Endodermal cell (in vitro differentiated cells): Measurements from ENCODE around the gene KRTAP29-1. TPM values are rescaled to one million over a fixed set of nuclear protein-coding genes. Genes with fewer than 3 reads are reported as not detected.

Experiments used
- DNase-seq: peaks from one replicate; pipeline ENCODE4 v3.0.0-alpha.2; 2017
- H3K27ac ChIP-seq: 2 replicates; pipeline ENCODE4 v1.5.1; 2013; ENCODE audit warnings: mild to moderate bottlenecking, low read depth, low read length, moderate library complexity
- H3K27me3 ChIP-seq: 2 replicates; pipeline ENCODE4 v1.6.1; 2013; ENCODE audit warnings: mild to moderate bottlenecking, low read length, moderate library complexity; ENCODE audit not compliant: insufficient read depth, control insufficient read depth, poor library complexity, severe bottlenecking
- H3K36me3 ChIP-seq: 2 replicates; pipeline ENCODE4 v1.7.0; 2013; ENCODE audit warnings: mild to moderate bottlenecking, low read length, moderate library complexity; ENCODE audit not compliant: control insufficient read depth, insufficient read depth
- H3K4me1 ChIP-seq: one replicate; pipeline ENCODE4 v1.7.0; 2013; ENCODE audit warnings: low read length; ENCODE audit not compliant: control insufficient read depth, insufficient read depth
- H3K4me3 ChIP-seq: 2 replicates; pipeline ENCODE4 v1.5.1; 2013; ENCODE audit warnings: mild to moderate bottlenecking, low read length, moderate library complexity
- H3K9ac ChIP-seq: 2 replicates; pipeline ENCODE4 v1.6.1; 2013; ENCODE audit warnings: mild to moderate bottlenecking, low read length, moderate library complexity; ENCODE audit not compliant: poor library complexity, severe bottlenecking; ENCODE audit errors: extremely low read depth
- H3K9me3 ChIP-seq: 2 replicates; pipeline ENCODE4 v1.6.1; 2013; ENCODE audit warnings: mild to moderate bottlenecking, low read length, moderate library complexity; ENCODE audit not compliant: control insufficient read depth
- H3K27ac Mint-ChIP-seq: 2 replicates; pipeline ENCODE4 v1.8.0; 2020; ENCODE audit warnings: mixed read lengths
- H3K27me3 Mint-ChIP-seq: 2 replicates; pipeline ENCODE4 v1.8.0; 2021; ENCODE audit warnings: mild to moderate bottlenecking, mixed read lengths; ENCODE audit not compliant: insufficient read depth
- H3K36me3 Mint-ChIP-seq: 2 replicates; pipeline ENCODE4 v1.8.0; 2020; ENCODE audit warnings: low read depth, mixed read lengths
- H3K4me1 Mint-ChIP-seq: 2 replicates; pipeline ENCODE4 v1.8.0; 2020; ENCODE audit warnings: mixed read lengths
- H3K4me3 Mint-ChIP-seq: 2 replicates; pipeline ENCODE4 v1.8.0; 2020; ENCODE audit warnings: mild to moderate bottlenecking, moderate library complexity, mixed read lengths
- H3K9me3 Mint-ChIP-seq: 2 replicates; pipeline ENCODE4 v1.8.0; 2020; ENCODE audit warnings: mild to moderate bottlenecking, mixed read lengths
- WGBS, 2 experiments: methylation state at CpG; one replicate each; pipeline versions ENCODE4 v1.1.5 to v1.1.7; 2013; ENCODE audit warnings: missing lambda C conversion rate in 2 of 2, mixed read lengths in 1 of 2; ENCODE audit not compliant: insufficient coverage in 1 of 2, insufficient read length in 1 of 2; 5-methylcytosine and 5-hydroxymethylcytosine counted together
- total RNA-seq, 2 donors: library from RNA; stranded (reverse); fragmentation: NEBNext Ultra II Directional in 1 of 2; extraction: Animal tissue kit (Norgen Biotek cat#: 25700) in 1 of 2; gene quantifications; 2 replicates in 1 of 2; 3 replicates in 1 of 2; pipeline ENCODE4 v1.2.1, GENCODE V29; 2021
- TF ChIP-seq, protein P1 (sequence below): fragments of 200-600 bp; sonication (generic); conservative IDR thresholded peaks from 2 replicates; pipeline ENCODE4 v1.5.0; 2021; ENCODE audit warnings: antibody characterized with exemption, mild to moderate bottlenecking

Gene KRTAP29-1
- total RNA-seq, 2 donors from 2014 or later: not detected

DNA sequence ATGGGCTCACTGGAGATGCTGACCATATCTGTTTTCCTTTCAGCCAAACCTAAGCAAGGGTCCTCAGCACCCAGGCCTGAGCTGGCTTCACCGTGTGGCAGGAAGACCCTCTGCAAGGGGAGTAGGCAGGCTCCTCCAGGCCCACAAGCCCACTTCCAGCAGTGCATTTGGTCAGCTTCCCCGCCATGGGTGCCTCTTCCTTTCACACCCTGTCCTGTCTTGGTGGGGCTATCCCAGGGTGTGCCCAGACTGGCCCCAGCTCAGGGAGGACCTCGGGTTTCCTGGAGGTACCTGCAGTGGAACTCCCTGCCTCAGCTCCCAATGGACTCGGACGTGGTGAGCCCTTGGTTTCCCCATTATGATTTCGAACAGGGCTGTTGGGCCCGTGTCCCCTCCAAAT lies 25.6 kb upstream of the KRTAP29-1 start:
- Mint-ChIP-seq H3K27ac (no peak overlapping the region), H3K4me1 (no peaks in the 10 kb centered on the region), H3K27me3 (peaks cover 1% of the 10 kb centered on the region), H3K9me3 (no peaks in the 10 kb centered on the region), H3K4me3 (no peak overlapping the region), H3K36me3 (no peaks in the 10 kb centered on the region)
- H3K4me3 ChIP-seq: no peak overlapping the region
- no peak overlapping the region for H3K27ac ChIP-seq
- 93 to 95% methylated on average over 5 to 7 of the region's 7 CpGs for WGBS, 2 experiments
- no peaks in the 10 kb centered on the region for H3K36me3 ChIP-seq
- no peaks in the 10 kb centered on the region for H3K27me3 ChIP-seq
- no peaks in the 10 kb centered on the region for H3K4me1 ChIP-seq
- H3K9me3 ChIP-seq: no peaks in the 10 kb centered on the region
- DNase-seq: peak; percentile 46
- TF ChIP-seq, protein P1, sequence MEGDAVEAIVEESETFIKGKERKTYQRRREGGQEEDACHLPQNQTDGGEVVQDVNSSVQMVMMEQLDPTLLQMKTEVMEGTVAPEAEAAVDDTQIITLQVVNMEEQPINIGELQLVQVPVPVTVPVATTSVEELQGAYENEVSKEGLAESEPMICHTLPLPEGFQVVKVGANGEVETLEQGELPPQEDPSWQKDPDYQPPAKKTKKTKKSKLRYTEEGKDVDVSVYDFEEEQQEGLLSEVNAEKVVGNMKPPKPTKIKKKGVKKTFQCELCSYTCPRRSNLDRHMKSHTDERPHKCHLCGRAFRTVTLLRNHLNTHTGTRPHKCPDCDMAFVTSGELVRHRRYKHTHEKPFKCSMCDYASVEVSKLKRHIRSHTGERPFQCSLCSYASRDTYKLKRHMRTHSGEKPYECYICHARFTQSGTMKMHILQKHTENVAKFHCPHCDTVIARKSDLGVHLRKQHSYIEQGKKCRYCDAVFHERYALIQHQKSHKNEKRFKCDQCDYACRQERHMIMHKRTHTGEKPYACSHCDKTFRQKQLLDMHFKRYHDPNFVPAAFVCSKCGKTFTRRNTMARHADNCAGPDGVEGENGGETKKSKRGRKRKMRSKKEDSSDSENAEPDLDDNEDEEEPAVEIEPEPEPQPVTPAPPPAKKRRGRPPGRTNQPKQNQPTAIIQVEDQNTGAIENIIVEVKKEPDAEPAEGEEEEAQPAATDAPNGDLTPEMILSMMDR: no peak
- no peak overlapping the region for H3K9ac ChIP-seq

DNA sequence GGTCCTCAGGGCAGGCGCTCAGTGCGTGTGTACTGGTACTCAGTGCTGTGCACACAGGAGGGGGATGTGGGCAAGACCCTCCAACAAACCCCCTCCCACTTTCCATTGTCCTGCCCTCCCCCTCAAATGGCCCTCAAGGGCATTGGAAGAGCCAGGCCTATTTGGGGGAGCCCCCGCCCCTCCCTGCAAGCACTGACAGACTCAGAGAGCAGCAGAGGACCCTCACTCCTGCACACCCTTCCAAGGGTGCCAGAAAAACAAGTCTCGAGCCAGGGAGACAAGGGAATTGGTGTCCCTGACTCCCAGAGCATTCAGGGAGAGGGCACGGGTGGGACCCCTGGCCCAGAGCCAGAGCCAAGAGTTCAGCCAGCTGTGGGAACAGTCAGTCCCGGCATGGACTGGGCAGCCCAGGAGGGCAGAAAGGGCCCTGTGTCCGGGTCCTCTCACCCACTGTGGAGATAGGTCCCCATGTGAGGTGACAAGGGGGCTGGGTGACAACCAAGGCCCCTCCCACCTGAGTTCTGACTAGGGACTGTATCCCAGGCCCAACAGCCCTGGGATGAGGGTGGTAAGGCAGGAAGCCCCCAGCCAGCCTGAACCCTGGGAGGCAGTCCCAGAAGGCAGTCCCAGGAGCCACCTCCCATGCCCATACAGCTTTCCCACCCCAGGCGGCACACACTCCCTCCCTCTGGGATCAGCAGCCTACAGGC lies 24.9 kb upstream of the KRTAP29-1 start:
- no peaks in the 10 kb centered on the region for H3K4me1 ChIP-seq
- Mint-ChIP-seq H3K27me3 (peaks cover 1% of the 10 kb centered on the region), H3K27ac (no peak overlapping the region), H3K36me3 (no peaks in the 10 kb centered on the region), H3K9me3 (no peaks in the 10 kb centered on the region), H3K4me1 (no peaks in the 10 kb centered on the region), H3K4me3 (no peak overlapping the region)
- 89 to 100% methylated on average over 1 to 8 of the region's 8 CpGs for WGBS, 2 experiments
- TF ChIP-seq, protein P1: no peak
- no peaks in the 10 kb centered on the region for H3K36me3 ChIP-seq
- H3K27ac ChIP-seq: no peak overlapping the region
- H3K9me3 ChIP-seq: no peaks in the 10 kb centered on the region
- H3K27me3 ChIP-seq: no peaks in the 10 kb centered on the region
- H3K9ac ChIP-seq: no peak overlapping the region
- peak; percentile 18 for DNase-seq
- H3K4me3 ChIP-seq: no peak overlapping the region

DNA sequence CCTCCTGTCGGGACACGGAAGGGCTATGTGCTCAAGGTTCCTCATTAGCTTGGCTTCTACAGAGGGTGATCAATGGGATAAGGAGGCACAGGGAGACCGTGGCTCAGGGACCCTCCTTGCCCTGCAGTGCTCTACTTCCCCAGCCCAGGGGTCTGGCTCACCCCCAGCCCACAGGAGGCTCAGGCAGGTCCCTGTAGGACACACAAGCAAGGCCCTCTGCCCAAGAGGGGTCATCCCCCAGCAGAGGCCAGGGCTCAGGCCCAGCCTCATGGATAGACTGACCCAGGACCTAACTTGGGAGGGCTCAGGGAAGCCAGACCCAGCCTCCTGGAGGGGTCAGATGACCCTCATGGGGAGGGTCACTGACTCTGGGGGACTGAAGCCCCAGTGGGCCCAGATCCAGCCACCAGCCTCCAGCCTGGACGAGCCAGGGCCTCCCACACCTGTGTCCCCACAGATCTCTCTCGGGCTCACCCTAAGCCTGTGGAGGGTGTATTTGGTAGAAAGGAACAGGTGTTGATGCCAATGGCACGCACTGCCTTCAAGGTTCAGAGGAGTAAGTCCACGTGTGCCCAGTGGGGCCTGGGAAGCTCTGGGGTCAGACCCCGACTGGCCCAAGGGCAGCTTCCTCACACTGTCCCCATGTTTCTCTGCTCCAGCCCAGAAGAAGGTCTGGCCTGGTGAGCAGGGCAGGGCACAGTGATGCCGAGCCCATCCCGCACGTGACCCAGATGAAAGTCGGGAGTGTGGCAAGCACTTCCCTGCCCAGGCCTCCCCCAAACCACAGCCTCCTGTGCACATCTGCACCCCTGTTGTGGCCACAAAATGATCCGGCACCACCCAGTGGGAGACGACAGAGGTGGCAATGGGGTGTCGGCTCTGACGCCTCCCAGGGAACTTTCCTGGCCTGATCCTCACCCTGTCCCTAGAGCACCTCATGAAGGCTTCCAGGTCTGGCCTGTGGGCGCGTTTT lies 23.8 kb upstream of the KRTAP29-1 start:
- H3K27ac ChIP-seq: no peak overlapping the region
- no peak overlapping the region for H3K9ac ChIP-seq
- H3K4me3 Mint-ChIP-seq: no peak overlapping the region
- H3K4me3 ChIP-seq: no peak overlapping the region
- no peaks in the 10 kb centered on the region for H3K9me3 Mint-ChIP-seq
- H3K4me1 Mint-ChIP-seq: no peaks in the 10 kb centered on the region
- peaks cover 1% of the 10 kb centered on the region for H3K27me3 Mint-ChIP-seq
- no peak overlapping the region for H3K27ac Mint-ChIP-seq
- peak; percentile 44 for DNase-seq
- no peaks in the 10 kb centered on the region for H3K36me3 ChIP-seq
- no peaks in the 10 kb centered on the region for H3K9me3 ChIP-seq
- no peaks in the 10 kb centered on the region for H3K36me3 Mint-ChIP-seq
- no peaks in the 10 kb centered on the region for H3K4me1 ChIP-seq
- TF ChIP-seq, protein P1: no peak
- WGBS, 2 experiments: 88 to 97% methylated on average over 9 to 18 of the region's 18 CpGs
- H3K27me3 ChIP-seq: no peaks in the 10 kb centered on the region
